Bronchial epithelial cell (primary cell): ENCODE results near the gene CHMP6. TPM values are rescaled to one million over a fixed set of nuclear protein-coding genes. Genes with fewer than 3 reads are reported as not detected.

Source experiments
- DNase-seq: peaks from one replicate; pipeline ENCODE4 v3.0.0-alpha.2; 2010; ENCODE audit warnings: low read depth
- FAIRE-seq: peaks from 2 replicates; lab custom pipeline; 2011; peaks lifted over from hg19 to GRCh38; lab: Jason Lieb, UNC
- H3K27me3 ChIP-seq: 2 replicates; pipeline ENCODE4 v1.5.1; 2011; ENCODE audit warnings: low read length; ENCODE audit not compliant: control insufficient read depth, insufficient read depth
- H3K36me3 ChIP-seq: 2 replicates; pipeline ENCODE4 v1.5.1; 2011; ENCODE audit warnings: low read length; ENCODE audit not compliant: control insufficient read depth, insufficient read depth
- H3K4me3 ChIP-seq: 2 replicates; pipeline ENCODE4 v1.5.1; 2011; ENCODE audit warnings: mild to moderate bottlenecking, low read depth, low read length, control low read depth
- CTCF ChIP-seq: IDR thresholded peaks from 2 replicates; pipeline ENCODE4 v1.5.1; 2011; ENCODE audit warnings: mild to moderate bottlenecking, moderate library complexity, low read length, control low read depth, inconsistent platforms; ENCODE audit not compliant: insufficient read depth, severe bottlenecking
- total RNA-seq: library from RNA; depleted of rRNA; stranded (reverse); fragments of >200 nt; gene quantifications from 2 replicates; pipeline ENCODE4 v1.2.1, GENCODE V29; 2014

The CHMP6 gene
- total RNA-seq, 1 donor from 2014 or later: 5.8 TPM

GRCh38 chr17:81044764-81045589 lies 53.3 kb downstream of the CHMP6 start:
- H3K27me3 ChIP-seq: no peaks in the 10 kb centered on the region
- FAIRE-seq: no peak
- TF ChIP-seq CTCF: no peak
- no peak for DNase-seq
- H3K4me3 ChIP-seq: no peak overlapping the region
- H3K36me3 ChIP-seq: peaks cover 19% of the 10 kb centered on the region

- DNase-seq (no peak), FAIRE-seq (no peak)
- Histone ChIP-seq H3K36me3 (peaks cover 19% of the 10 kb centered on the region), H3K27me3 (no peaks in the 10 kb centered on the region), H3K4me3 (no peak overlapping the region)
- TF ChIP-seq CTCF: no peak
These were observed 54.0 kb downstream of the CHMP6 start for GRCh38 chr17:81045590-81046095.

- FAIRE-seq (no peak), DNase-seq (no peak)
- H3K4me3 ChIP-seq: no peak overlapping the region
- H3K36me3 ChIP-seq: peaks cover 22% of the 10 kb centered on the region
- H3K27me3 ChIP-seq: no peaks in the 10 kb centered on the region
- TF ChIP-seq CTCF: no peak
These were observed 54.6 kb downstream of the CHMP6 start for GRCh38 chr17:81046132-81046769.

- FAIRE-seq: no peak
- H3K27me3 ChIP-seq: no peaks in the 10 kb centered on the region
These were observed 55.2 kb downstream of the CHMP6 start for GRCh38 chr17:81046770-81047359.

GRCh38 chr17:81048827-81049371 lies 57.3 kb downstream of the CHMP6 start:
- no peak for TF ChIP-seq CTCF
- FAIRE-seq: no peak
- Histone ChIP-seq H3K27me3 (no peaks in the 10 kb centered on the region), H3K4me3 (no peak overlapping the region), H3K36me3 (peaks cover 33% of the 10 kb centered on the region)
- DNase-seq: no peak

More at GRCh38 chr17:81046770-81047359, 55.2 kb downstream of the CHMP6 start:
- Histone ChIP-seq H3K4me3 (no peak overlapping the region), H3K36me3 (peaks cover 23% of the 10 kb centered on the region)
- no peak for TF ChIP-seq CTCF
- DNase-seq: no peak
